AG08396 (cell line): Measurements from ENCODE around the gene RHCG.

ENCODE experiments used
- DNase-seq: peaks from one replicate; pipeline ENCODE4 v3.0.0; 2012; ENCODE audit warnings: low spot score, mixed read lengths

The RHCG gene

GRCh38 chr15:89444241-89445225 is 51.9 kb downstream of the RHCG start:
- no peak for DNase-seq

- no peak for DNase-seq
These were observed 52.8 kb downstream of the RHCG start for GRCh38 chr15:89443581-89443980.

- DNase-seq = peak; percentile 80
These were observed 53.6 kb downstream of the RHCG start for GRCh38 chr15:89442671-89443307.

- DNase-seq = no peak
These were observed 54.2 kb downstream of the RHCG start for GRCh38 chr15:89442155-89442554.

DNA sequence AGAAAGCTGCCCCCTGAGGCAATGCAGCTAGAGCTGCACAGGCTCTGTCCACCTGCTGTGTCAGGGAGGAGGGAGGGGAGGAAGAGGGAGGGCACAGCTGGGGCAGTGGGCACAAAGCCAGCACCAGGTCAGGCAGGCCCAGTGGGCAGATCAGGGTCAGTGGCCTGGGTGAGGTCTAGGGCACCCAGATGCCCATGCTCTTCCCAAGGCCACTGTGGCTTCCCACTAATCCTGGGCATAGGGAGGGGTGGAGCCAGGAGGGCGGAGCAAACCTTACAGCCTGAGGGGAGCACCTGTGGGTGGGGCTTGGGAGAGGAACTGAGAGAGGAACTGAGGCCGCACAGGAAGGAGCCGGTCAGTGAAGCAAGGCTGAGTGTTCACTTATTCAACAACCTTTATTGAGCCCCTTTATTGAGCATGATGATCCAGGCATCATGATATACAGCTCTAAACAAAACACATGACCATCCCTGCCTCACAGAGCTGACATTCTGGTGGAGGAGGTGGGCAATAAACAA is 55.0 kb downstream of the RHCG start:
- DNase-seq = no peak

- DNase-seq = no peak
These were observed 56.6 kb downstream of the RHCG start for GRCh38 chr15:89439764-89440163.

DNA sequence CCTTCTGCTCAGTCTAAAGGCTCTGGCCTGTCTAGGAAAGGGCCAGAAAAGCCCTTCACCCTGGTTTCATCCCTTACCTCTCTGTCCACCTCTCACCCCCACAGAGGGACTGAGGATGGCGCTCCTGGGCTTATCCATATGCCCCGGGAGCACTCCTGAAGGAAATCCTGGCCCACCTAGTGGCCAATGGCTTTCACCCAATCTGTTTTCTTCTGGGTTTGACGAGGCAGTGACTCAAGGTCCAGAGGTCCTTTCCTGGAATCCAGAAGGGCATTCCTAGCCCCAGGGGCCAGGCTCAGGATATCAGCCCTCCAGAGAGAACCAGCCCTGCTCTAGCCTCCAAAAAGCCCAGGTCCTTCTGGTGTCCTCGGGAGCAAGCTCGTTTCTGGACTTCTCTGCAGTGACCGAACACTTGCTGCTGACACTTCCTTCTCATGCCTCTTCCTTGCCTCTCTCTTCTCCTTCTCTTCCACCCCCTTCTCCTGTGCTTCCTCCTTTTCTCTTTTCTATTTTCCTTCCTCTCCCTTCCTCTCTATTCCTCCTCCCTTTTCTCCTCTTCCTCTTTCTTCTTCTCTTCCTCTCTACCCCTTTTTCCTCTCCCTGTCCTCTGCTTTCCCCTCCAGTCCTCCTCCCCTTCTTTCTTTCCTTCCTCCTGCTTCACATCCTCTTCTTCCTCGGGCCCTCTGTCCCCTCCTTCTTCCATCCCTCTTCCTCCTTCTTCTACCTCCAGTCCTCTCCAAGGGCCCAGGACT is 59.6 kb downstream of the RHCG start:
- no peak for DNase-seq

DNA sequence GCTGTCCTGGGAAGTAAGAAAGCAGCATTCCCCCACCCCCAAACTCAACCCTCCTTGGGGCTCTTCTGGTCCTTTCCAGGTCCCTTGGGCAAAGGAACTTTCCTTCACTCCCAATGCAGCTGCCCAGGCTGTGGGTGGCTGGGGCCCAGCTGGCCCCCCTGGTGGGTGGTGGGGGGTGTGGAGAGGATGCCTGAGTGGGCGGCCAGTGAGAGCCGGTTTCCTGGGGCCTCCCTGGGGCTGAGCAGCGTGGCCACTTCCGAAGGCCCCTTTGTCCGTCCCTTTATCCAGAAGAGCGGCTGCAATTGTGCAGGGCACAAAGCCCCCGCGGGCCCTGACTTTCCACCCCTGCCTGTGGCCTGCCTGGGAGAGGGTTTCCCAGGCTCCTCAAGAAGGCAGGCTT is 61.0 kb downstream of the RHCG start:
- no peak for DNase-seq

DNA sequence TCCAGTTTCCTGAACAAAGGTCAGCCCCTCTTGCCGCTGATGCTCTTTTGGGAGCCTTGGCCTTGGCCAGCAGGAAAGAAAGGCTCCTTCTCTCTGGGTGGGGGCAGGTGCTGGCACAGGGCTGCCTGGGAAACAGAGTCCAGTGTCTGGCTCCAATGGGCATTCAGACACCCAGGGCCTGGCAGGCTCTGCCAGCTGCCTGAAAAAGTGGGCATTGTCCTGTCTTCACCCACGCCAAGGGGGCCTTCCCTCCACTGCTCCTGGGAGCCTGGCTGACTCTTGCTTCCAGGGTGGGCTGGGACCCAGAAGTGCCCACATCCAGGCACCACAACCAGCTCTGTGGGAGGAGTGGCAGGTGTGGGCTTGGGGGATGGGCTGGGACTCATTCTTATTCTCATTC is 62.7 kb downstream of the RHCG start:
- DNase-seq = no peak

DNA sequence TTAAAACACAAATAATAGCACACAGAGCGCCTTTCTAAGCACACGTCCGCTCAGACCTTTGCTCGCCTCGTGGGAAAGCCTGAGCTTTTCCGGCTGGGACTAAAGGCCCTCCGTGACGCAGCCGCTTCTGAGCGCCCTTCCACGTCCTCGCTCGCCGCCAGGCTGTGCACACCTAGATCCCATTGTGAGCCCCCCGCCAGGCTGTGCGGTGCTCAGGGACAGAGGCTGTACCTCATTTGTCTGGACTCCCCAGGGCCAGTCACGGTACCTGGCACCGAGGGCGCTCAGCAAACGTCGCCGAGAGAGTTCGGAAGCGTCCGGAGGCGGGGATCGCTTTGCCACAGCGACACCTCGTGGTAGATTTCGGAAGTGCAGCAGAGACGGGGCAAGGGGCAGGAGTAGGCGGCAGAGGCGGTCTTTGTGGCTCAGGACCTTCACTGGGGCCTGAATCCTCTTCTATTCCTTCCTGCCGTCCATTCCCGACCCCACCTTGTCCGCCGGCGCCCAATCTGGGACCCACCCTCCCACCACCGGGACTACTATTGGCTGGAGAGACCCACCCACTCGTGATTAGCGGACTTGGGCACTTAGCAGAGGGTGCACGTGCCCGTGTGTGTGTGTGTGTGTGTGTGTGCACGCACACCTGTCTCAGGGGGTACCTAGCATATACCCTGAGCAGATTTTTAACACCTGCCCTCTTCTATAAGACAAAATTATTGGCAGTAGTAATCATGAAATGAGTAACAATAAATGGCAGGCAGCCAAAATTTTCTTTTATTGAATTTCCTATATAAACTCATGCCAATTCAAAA is 65.6 kb downstream of the RHCG start:
- peak; percentile 90 for DNase-seq

- no peak for DNase-seq
These were observed 66.4 kb downstream of the RHCG start for GRCh38 chr15:89429986-89430385.

DNA sequence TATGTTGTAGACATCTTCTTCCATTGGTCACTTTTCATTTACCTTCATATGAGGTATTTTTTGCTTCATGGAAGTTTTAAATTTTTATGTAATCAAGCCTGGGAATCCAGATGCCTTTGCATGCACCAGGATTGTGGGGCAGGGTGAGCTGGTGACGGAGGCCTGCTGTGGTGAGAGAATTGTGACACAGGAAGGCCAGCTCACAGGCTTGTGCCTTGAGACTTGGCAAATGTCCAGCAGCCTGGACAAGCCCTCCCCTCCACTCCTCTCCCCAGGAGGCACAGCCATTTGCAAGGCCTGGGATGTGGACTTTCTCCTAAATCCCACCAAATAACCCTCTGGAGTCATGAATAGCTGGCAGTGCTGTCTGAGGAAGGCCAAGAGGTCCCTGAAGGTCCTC is 67.4 kb downstream of the RHCG start:
- DNase-seq = no peak

DNA sequence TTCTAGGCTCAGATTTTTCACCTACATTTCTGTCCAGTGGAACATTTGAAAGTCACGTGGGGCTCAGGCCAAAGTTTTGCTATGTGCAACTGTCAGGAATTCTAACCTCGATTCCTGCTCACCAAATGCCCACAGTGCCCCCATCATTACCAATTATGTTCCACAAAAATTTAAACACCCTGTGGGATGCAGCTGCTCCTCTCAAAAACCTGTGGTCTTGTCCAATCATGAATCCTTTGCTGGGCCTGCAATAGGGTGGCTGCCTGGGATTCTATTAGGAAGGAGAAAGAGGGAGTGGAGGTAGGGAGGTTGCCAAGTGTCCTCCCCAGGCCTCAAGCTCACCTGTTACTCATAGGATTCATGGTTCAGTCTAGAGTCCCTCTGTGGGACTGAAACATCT is 68.1 kb downstream of the RHCG start:
- no peak for DNase-seq

DNA sequence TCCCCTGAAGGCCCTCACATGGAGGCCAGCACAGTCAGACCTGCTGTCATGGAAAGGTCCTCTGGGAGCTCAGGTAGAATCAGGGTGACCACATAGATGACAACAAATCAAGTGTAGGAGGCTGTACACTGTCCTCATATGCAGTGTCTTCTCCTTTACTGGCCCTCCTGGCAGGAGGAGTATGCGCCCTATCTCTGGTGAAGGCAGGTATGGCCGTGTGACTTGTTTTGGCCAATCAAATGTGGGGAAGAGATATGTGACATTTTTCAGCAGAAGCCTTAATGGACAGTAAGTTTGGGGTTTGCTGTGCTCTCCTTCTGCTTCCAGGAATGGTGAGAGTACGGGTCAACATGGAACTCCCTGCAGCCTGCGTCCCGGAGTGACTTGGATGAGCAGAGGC is 69.9 kb downstream of the RHCG start:
- no peak for DNase-seq

DNA sequence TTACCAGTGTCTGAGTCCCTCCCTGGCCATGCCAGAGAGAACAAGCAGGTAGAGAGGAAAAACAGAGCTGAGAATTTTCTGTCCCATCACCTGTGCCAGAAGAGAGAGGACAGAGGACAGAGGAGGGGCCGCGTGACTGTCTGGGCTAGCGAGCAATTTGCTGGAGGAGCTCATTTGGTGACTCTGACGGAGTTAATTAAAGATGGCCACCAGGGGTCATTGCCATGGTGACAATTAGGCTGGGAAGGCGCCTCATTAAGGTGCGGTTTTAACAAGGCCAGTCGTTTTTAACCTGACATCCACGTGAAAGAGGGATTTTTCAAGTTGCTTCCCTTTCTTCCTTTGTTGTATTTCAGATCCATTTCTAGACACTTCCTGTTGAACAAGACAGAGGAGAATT is 72.4 kb downstream of the RHCG start:
- no peak for DNase-seq
